Spinal cord (tissue), 10 donors: Measurements from ENCODE around the gene FBXO38. TPM values are rescaled to one million over a fixed set of nuclear protein-coding genes. Genes with fewer than 3 reads are reported as not detected.
A peak's percentile ranks its signal among the peaks of the same experiment; 100 is the strongest.

Experiments
- DNase-seq, 6 donors: peaks; one replicate each; pipeline versions ENCODE4 v3.0.0 to v3.0.0-alpha.2; 2013 to 2015; ENCODE audit warnings: low spot score in 6 of 6, low read depth in 4 of 6
- H3K27ac ChIP-seq: one replicate; pipeline ENCODE4 v1.5.1; 2013; ENCODE audit warnings: low read depth, low read length, control low read depth
- H3K27me3 ChIP-seq: one replicate; pipeline ENCODE4 v1.6.1; 2013; ENCODE audit warnings: low read length; ENCODE audit not compliant: control insufficient read depth, insufficient read depth
- H3K36me3 ChIP-seq: one replicate; pipeline ENCODE4 v1.6.1; 2013; ENCODE audit warnings: low read length; ENCODE audit not compliant: control insufficient read depth, insufficient read depth
- H3K4me1 ChIP-seq: one replicate; pipeline ENCODE4 v1.6.1; 2013; ENCODE audit warnings: low read length; ENCODE audit not compliant: control insufficient read depth, insufficient read depth
- H3K4me3 ChIP-seq: one replicate; pipeline ENCODE4 v1.5.1; 2013; ENCODE audit warnings: low read depth, low read length, control low read depth
- H3K9me3 ChIP-seq: one replicate; pipeline ENCODE4 v1.6.1; 2013; ENCODE audit warnings: low read length; ENCODE audit not compliant: control insufficient read depth, insufficient read depth
- WGBS: methylation state at CpG from one replicate; pipeline ENCODE4 v1.1.5; 2013; ENCODE audit warnings: missing lambda C conversion rate; ENCODE audit not compliant: insufficient coverage; 5-methylcytosine and 5-hydroxymethylcytosine counted together
- polyA plus RNA-seq, 2 donors: library from polyadenylated mRNA; unstranded; fragments of 120-200 nt; gene quantifications; one replicate each; pipeline ENCODE4 v1.2.1, GENCODE V29; 2013; ENCODE audit not compliant: insufficient read length in 2 of 2
- total RNA-seq, 2 donors: library from RNA; depleted of rRNA in 1 of 2; stranded (reverse); fragments of 120-200 nt in 1 of 2; fragments of >200 nt in 1 of 2; gene quantifications; one replicate each; pipeline versions ENCODE4 v1.2.3 to v1.2.4, GENCODE V29; 2013 to 2014
- donor health status: healthy.

The FBXO38 gene
- total and polyA plus RNA-seq, 4 donors = 29.3 to 73.5 (median 42.4) TPM

DNA sequence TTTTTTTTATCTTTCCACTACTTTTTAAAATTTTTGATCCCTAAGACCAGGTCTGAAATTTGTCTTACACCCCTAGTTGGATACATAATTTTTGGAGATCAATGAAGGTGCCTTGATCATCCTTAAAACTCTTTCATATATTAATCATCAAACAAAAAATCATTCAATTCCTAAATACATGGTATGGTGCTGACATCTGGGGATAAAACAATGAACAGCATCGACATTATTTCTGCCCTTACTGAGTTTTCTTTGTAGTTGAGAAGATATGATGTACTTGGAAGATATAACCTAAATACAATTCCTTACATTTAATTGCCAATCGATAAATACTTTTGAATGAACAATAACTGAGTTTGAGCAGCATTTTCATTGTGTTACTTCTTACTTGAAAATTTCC, 30.1 kb upstream of the FBXO38 start:
- no peaks in the 10 kb centered on the region for H3K9me3 ChIP-seq
- DNase-seq = no peak
- no peaks in the 10 kb centered on the region for H3K36me3 ChIP-seq
- no CpG with 5 or more reads among the region's 2 CpGs for WGBS
- H3K4me3 ChIP-seq = no peak overlapping the region
- no peaks in the 10 kb centered on the region for H3K4me1 ChIP-seq
- no peak overlapping the region for H3K27ac ChIP-seq
- H3K27me3 ChIP-seq = no peaks in the 10 kb centered on the region

GRCh38 chr5:148364343-148364742, 19.4 kb upstream of the FBXO38 start:
- Histone ChIP-seq H3K4me3 (no peak overlapping the region), H3K27me3 (no peaks in the 10 kb centered on the region), H3K9me3 (peaks cover 4% of the 10 kb centered on the region), H3K27ac (no peak overlapping the region), H3K36me3 (no peaks in the 10 kb centered on the region), H3K4me1 (no peaks in the 10 kb centered on the region)
- no peak for DNase-seq

- no peak for DNase-seq
- Histone ChIP-seq H3K36me3 (no peaks in the 10 kb centered on the region), H3K9me3 (peaks cover 2% of the 10 kb centered on the region), H3K4me1 (no peaks in the 10 kb centered on the region), H3K4me3 (no peak overlapping the region), H3K27ac (no peak overlapping the region), H3K27me3 (no peaks in the 10 kb centered on the region)
Measured at GRCh38 chr5:148368299-148368698, 15.5 kb upstream of the FBXO38 start.

DNA sequence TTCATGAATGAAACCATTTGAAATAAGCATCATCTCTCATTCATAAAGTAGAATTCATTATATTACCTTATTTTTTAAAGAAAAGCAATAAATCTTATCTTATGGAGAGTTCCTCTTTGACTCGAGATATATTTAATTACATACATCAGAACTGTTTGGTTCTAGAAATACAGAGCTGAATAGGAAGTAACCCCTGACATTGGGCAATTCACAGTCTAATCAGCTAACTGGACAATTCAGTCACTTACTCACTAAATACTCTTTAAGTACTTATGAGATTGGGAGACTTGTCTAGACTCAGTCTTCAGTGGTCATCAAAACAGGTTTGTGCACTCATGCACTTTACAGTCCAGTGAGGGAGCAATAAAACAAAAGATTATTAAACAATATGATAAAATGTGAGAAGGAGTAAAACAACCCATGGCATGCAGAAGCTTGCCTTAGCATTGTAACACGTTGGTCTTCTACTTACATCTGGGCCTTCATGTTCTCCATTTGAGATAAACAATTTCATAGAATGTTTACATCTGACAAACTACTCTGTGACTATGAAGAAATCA, 11.5 kb upstream of the FBXO38 start:
- no peaks in the 10 kb centered on the region for H3K27me3 ChIP-seq
- H3K4me3 ChIP-seq = no peak overlapping the region
- no peak for DNase-seq
- H3K27ac ChIP-seq = no peak overlapping the region
- H3K4me1 ChIP-seq = no peaks in the 10 kb centered on the region
- no peaks in the 10 kb centered on the region for H3K36me3 ChIP-seq
- H3K9me3 ChIP-seq = peaks cover 2% of the 10 kb centered on the region
- WGBS = no CpG with 5 or more reads among the region's 2 CpGs

DNA sequence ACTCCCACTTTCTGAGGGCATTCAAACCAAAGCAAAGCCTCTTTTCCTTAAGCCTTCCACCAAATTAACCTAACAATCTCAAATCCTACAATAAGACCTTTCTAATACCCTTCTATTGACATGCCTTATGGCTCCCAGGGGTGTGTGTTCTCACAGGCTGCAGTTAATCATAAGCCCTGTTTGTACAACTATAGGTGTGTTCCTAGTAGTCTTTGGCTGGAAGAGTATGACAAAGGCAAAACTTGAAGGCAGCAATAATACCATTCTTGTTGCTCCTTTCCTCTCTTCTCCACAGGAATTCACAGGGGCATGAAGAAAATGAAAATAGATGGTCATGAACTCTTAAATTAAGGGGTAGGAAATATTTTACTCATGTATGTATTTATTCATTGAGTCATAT, 10.9 kb upstream of the FBXO38 start:
- Histone ChIP-seq H3K4me3 (no peak overlapping the region), H3K9me3 (peaks cover 2% of the 10 kb centered on the region), H3K27me3 (no peaks in the 10 kb centered on the region), H3K27ac (no peak overlapping the region), H3K36me3 (peaks cover 2% of the 10 kb centered on the region), H3K4me1 (no peaks in the 10 kb centered on the region)
- no peak for DNase-seq

GRCh38 chr5:148374690-148375360, 8.9 kb upstream of the FBXO38 start:
- Histone ChIP-seq H3K27ac (no peak overlapping the region), H3K9me3 (no peaks in the 10 kb centered on the region), H3K4me1 (no peaks in the 10 kb centered on the region), H3K4me3 (no peak overlapping the region), H3K27me3 (no peaks in the 10 kb centered on the region), H3K36me3 (peaks cover 3% of the 10 kb centered on the region)
- 0% methylated on average over 1 of the region's 3 CpGs for WGBS
- DNase-seq = peak in 4 of 6 donors; percentile 3 to 66 (median 30)

GRCh38 chr5:148376198-148376597, 7.6 kb upstream of the FBXO38 start:
- Histone ChIP-seq H3K4me3 (no peak overlapping the region), H3K36me3 (peaks cover 3% of the 10 kb centered on the region), H3K27me3 (no peaks in the 10 kb centered on the region), H3K4me1 (no peaks in the 10 kb centered on the region), H3K9me3 (no peaks in the 10 kb centered on the region), H3K27ac (no peak overlapping the region)
- DNase-seq = no peak
- WGBS = 100% methylated on average over 1 of the region's 4 CpGs

GRCh38 chr5:148378670-148379069, 5.1 kb upstream of the FBXO38 start:
- Histone ChIP-seq H3K9me3 (no peaks in the 10 kb centered on the region), H3K27me3 (no peaks in the 10 kb centered on the region), H3K4me3 (no peak overlapping the region), H3K36me3 (peaks cover 3% of the 10 kb centered on the region), H3K27ac (no peak overlapping the region), H3K4me1 (no peaks in the 10 kb centered on the region)
- no peak for DNase-seq
- 89% methylated on average over 3 of the region's 3 CpGs for WGBS

GRCh38 chr5:148379340-148379739, 4.4 kb upstream of the FBXO38 start:
- no peak for DNase-seq
- peaks cover 3% of the 10 kb centered on the region for H3K36me3 ChIP-seq
- H3K4me3 ChIP-seq = no peak overlapping the region
- no peaks in the 10 kb centered on the region for H3K4me1 ChIP-seq
- H3K27ac ChIP-seq = no peak overlapping the region
- no peaks in the 10 kb centered on the region for H3K27me3 ChIP-seq
- no peaks in the 10 kb centered on the region for H3K9me3 ChIP-seq

GRCh38 chr5:148381906-148382305, 1.9 kb upstream of the FBXO38 start:
- Histone ChIP-seq H3K4me1 (no peaks in the 10 kb centered on the region), H3K27ac (no peak overlapping the region), H3K27me3 (no peaks in the 10 kb centered on the region), H3K4me3 (no peak overlapping the region), H3K36me3 (peaks cover 3% of the 10 kb centered on the region), H3K9me3 (no peaks in the 10 kb centered on the region)
- DNase-seq = no peak
- 86% methylated on average over 1 of the region's 3 CpGs for WGBS
